ENCODE results near the gene SSR1. TPM values are rescaled to one million over a fixed set of nuclear protein-coding genes. Genes with fewer than 3 reads are reported as not detected.

The SSR1 gene
- total and polyA plus RNA-seq, 2 experiments from 2014 or later, result 65.3 to 70.2 TPM

DNA sequence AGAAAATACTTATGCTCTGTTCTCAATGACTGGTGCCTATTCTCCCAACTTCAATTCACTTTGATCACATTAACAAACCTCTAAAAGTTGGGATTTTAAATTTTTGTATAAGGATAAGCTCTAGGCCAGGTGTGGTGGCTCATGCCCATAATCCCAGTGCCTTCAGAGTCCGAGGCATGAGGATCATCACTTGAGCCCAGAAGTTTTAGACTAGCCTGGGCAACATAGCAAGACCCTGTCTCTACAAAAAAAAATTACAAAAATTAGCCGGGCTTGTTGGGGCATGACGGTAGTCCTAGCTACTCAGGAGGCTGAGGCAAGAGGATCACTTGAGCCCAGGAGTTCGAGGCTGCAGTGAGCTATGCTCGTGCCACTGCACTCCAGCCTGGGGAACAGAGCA lies 3.9 kb downstream of the SSR1 start:
- Mint-ChIP-seq H3K4me1 (peaks cover 12% of the 10 kb centered on the region), H3K27ac (no peak overlapping the region), H3K9me3 (no peaks in the 10 kb centered on the region), H3K4me3 (no peak overlapping the region), H3K27me3 (ENCODE audit: insufficient read depth, low read depth, poor library complexity) (peaks cover 3% of the 10 kb centered on the region), H3K36me3 (ENCODE audit: low read depth) (peaks cover 59% of the 10 kb centered on the region)
- H3K9me2 ChIP-seq (ENCODE audit: insufficient read depth), result no peaks in the 10 kb centered on the region
- no peak for DNase-seq (ENCODE audit: low spot score)
- no peak for TF ChIP-seq CREB1 (CRISPR knock-in tag; IDR thresholded peaks at IDR 0.05; ENCODE audit: low read depth)
- TF ChIP-seq JUNB (IDR thresholded peaks at IDR 0.05; ENCODE audit: unreplicated experiment), result no peak
- TF ChIP-seq POLR2AphosphoS5 (IDR thresholded peaks at IDR 0.05; ENCODE audit: low read depth), result no peak
- TF ChIP-seq STAT1 (IDR thresholded peaks at IDR 0.05; ENCODE audit: unreplicated experiment), result no peak
- TF ChIP-seq, protein P1, sequence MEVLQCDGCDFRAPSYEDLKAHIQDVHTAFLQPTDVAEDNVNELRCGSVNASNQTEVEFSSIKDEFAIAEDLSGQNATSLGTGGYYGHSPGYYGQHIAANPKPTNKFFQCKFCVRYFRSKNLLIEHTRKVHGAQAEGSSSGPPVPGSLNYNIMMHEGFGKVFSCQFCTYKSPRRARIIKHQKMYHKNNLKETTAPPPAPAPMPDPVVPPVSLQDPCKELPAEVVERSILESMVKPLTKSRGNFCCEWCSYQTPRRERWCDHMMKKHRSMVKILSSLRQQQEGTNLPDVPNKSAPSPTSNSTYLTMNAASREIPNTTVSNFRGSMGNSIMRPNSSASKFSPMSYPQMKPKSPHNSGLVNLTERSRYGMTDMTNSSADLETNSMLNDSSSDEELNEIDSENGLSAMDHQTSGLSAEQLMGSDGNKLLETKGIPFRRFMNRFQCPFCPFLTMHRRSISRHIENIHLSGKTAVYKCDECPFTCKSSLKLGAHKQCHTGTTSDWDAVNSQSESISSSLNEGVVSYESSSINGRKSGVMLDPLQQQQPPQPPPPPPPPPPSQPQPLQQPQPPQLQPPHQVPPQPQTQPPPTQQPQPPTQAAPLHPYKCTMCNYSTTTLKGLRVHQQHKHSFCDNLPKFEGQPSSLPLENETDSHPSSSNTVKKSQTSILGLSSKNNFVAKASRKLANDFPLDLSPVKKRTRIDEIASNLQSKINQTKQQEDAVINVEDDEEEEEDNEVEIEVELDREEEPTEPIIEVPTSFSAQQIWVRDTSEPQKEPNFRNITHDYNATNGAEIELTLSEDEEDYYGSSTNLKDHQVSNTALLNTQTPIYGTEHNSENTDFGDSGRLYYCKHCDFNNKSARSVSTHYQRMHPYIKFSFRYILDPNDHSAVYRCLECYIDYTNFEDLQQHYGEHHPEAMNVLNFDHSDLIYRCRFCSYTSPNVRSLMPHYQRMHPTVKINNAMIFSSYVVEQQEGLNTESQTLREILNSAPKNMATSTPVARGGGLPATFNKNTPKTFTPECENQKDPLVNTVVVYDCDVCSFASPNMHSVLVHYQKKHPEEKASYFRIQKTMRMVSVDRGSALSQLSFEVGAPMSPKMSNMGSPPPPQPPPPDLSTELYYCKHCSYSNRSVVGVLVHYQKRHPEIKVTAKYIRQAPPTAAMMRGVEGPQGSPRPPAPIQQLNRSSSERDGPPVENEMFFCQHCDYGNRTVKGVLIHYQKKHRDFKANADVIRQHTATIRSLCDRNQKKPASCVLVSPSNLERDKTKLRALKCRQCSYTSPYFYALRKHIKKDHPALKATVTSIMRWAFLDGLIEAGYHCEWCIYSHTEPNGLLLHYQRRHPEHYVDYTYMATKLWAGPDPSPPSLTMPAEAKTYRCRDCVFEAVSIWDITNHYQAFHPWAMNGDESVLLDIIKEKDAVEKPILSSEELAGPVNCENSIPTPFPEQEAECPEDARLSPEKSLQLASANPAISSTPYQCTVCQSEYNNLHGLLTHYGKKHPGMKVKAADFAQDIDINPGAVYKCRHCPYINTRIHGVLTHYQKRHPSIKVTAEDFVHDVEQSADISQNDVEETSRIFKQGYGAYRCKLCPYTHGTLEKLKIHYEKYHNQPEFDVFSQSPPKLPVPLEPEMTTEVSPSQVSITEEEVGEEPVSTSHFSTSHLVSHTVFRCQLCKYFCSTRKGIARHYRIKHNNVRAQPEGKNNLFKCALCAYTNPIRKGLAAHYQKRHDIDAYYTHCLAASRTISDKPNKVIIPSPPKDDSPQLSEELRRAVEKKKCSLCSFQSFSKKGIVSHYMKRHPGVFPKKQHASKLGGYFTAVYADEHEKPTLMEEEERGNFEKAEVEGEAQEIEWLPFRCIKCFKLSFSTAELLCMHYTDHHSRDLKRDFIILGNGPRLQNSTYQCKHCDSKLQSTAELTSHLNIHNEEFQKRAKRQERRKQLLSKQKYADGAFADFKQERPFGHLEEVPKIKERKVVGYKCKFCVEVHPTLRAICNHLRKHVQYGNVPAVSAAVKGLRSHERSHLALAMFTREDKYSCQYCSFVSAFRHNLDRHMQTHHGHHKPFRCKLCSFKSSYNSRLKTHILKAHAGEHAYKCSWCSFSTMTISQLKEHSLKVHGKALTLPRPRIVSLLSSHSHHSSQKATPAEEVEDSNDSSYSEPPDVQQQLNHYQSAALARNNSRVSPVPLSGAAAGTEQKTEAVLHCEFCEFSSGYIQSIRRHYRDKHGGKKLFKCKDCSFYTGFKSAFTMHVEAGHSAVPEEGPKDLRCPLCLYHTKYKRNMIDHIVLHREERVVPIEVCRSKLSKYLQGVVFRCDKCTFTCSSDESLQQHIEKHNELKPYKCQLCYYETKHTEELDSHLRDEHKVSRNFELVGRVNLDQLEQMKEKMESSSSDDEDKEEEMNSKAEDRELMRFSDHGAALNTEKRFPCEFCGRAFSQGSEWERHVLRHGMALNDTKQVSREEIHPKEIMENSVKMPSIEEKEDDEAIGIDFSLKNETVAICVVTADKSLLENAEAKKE (CRISPR knock-in tag; IDR thresholded peaks at IDR 0.05), result no peak
- TF ChIP-seq, protein P2, sequence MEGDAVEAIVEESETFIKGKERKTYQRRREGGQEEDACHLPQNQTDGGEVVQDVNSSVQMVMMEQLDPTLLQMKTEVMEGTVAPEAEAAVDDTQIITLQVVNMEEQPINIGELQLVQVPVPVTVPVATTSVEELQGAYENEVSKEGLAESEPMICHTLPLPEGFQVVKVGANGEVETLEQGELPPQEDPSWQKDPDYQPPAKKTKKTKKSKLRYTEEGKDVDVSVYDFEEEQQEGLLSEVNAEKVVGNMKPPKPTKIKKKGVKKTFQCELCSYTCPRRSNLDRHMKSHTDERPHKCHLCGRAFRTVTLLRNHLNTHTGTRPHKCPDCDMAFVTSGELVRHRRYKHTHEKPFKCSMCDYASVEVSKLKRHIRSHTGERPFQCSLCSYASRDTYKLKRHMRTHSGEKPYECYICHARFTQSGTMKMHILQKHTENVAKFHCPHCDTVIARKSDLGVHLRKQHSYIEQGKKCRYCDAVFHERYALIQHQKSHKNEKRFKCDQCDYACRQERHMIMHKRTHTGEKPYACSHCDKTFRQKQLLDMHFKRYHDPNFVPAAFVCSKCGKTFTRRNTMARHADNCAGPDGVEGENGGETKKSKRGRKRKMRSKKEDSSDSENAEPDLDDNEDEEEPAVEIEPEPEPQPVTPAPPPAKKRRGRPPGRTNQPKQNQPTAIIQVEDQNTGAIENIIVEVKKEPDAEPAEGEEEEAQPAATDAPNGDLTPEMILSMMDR (conservative IDR thresholded peaks at IDR 0.05; ENCODE audit: low read depth in 2 of 2), result no peak
- TF ChIP-seq ZNF114 (CRISPR knock-in tag; IDR thresholded peaks at IDR 0.05), result no peak
- no peak for TF ChIP-seq REST (IDR thresholded peaks at IDR 0.05; ENCODE audit: unreplicated experiment)
- no peak for TF ChIP-seq ZNF331 (CRISPR knock-in tag; IDR thresholded peaks at IDR 0.05; ENCODE audit: low read depth)
- TF ChIP-seq EZH2phosphoT487 (IDR thresholded peaks at IDR 0.05; ENCODE audit: unreplicated experiment), result no peak
- TF ChIP-seq, protein P3, sequence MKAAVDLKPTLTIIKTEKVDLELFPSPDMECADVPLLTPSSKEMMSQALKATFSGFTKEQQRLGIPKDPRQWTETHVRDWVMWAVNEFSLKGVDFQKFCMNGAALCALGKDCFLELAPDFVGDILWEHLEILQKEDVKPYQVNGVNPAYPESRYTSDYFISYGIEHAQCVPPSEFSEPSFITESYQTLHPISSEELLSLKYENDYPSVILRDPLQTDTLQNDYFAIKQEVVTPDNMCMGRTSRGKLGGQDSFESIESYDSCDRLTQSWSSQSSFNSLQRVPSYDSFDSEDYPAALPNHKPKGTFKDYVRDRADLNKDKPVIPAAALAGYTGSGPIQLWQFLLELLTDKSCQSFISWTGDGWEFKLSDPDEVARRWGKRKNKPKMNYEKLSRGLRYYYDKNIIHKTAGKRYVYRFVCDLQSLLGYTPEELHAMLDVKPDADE (IDR thresholded peaks at IDR 0.05), result no peak
- no peak for TF ChIP-seq NANOG (IDR thresholded peaks at IDR 0.05; ENCODE audit: borderline replicate concordance)
- no peak for TF ChIP-seq EZH2 (IDR thresholded peaks at IDR 0.05; ENCODE audit: low read depth, unreplicated experiment)
- no peak overlapping the region for H3K4me3 ChIP-seq
- H2AFZ ChIP-seq, result no peak overlapping the region
- peaks cover 27% of the 10 kb centered on the region for H4K20me1 ChIP-seq (replicated peaks; ENCODE audit: insufficient read depth)
- peaks cover 52% of the 10 kb centered on the region for H3K36me3 ChIP-seq (ENCODE audit: insufficient read depth)
- H3K4me2 ChIP-seq, result no peak overlapping the region
- H3K79me2 ChIP-seq (replicated peaks; ENCODE audit: insufficient read depth), result peaks cover 82% of the 10 kb centered on the region
- ATAC-seq, result no peak
- H3K27me3 ChIP-seq (ENCODE audit: insufficient read depth), result no peaks in the 10 kb centered on the region
- peaks cover 16% of the 10 kb centered on the region for H3K4me1 ChIP-seq (ENCODE audit: insufficient read depth)
- no peaks in the 10 kb centered on the region for H3F3A ChIP-seq (replicated peaks; ENCODE audit: low read depth)
- H3K27ac ChIP-seq (ENCODE audit: low read depth), result no peak overlapping the region
